HG03066 (cell line): ENCODE results near the gene PRR5.

ENCODE experiments used
- ATAC-seq: cut with Tn5 transposase; IDR thresholded peaks from one replicate; pipeline ENCODE4 v1.9.1; 2021; ENCODE audit warnings: low read depth; ENCODE audit not compliant: unreplicated experiment

Gene PRR5

DNA sequence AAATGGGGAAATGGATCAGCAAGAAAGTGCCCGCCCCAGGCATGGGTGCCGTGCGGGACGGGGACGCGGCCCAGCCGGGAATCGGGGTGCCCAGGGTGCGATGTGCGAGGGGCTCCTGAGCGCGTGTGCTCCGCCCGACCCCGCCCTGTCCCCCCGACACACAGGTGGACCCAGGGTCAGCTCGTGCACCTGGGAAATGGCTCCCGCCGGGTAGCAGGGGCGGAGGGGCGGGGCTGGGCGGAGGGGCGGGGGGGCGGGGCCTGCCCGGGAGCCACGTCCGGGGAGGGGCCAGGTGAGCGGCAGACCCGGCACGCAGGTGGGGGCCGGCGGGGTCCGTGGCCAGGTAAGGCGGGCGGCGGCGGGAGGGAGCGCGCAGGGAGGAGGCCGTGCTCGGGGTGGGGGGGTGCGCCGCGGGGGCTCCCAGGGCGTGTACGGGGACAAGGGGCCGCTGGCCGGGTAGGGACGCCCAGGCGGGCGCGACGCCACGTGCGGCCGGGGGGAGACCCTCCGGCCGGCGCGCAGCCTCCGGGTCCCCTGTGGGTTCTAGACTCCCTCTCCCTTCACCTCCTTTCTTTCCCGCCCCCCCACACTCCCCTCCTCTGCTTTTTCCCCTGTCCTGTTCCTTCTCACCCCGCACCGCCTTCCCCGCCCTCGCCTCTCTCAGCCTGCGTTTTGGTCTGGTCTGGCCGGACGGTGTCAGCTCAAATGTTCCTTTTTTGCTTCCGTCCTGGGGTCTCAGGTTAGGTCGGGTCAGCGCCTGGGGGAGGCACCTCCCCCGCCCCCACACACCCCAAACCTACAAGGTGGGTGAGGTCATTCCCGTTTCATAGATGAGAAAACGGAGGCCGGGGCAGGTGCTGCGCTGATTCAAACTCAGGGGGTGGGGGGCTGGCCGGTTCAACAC lies 50.5 kb downstream of the PRR5 start, which contains the start of gene ARHGAP8:
ARHGAP8 (plus strand) TSS at position 291 of the 904 bp plus-strand sequence. CDS start 33,953 bp downstream, outside the sequence.
- no peak for ATAC-seq

DNA sequence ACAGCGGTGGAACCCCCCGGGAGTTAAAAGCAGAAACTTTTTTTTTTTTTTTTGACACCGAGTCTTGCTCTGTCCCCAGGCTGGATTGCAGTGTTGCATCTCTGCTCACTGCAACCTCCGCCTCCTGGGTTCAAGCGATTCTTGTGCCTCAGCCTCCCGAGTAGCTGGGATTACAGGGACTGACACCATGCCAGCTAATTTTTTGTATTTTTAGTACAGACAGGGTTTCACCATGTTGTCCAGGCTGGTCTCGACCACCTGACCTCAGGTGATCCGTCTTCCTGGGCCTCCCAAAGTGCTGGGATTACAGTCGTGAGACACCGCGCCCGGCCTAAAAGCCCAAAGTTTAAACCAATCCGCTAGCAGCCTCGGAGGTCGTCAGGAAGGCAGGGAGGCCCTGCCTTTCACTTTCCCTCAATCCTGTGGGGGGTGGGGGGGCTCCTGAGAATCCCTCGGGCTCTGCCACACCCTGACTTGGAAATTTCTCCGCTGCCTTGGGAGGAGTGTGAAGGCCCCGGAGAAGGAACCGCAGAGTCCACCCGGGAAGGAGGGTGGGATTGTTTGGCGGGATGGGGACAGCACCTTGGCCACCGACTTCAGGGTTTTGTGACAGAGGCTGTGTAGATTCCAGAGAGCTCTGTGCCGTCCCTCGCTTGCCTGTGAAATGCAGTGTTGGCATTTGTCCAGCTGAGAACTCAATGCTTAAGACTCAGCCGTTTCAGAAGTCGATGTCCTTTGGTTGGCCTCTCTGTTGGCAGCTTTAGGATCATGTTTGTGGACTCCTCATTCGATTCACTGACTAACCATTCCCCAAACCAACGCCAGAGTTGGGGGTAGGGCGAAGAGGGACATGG lies 51.4 kb downstream of the PRR5 start:
- ATAC-seq, result no peak

DNA sequence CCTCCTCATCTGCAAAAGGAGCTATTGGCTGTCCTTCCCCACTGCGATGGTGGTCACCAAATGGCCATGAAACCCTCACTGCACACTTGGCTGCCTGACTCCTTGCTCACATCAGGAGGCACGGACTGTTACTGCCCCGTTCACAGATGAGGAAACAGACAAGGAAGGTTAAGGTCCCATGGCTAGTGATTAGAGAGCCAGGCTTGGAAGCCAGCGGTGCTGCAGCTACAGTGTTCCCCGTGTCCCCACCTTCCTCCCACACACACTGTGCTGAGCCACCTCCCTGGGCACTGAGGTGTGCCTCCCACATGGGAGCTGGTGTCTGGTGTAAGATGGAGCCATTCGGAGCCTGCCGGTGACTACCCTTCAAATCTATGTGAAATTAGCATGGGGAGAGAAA lies 53.0 kb downstream of the PRR5 start:
- ATAC-seq, result no peak

DNA sequence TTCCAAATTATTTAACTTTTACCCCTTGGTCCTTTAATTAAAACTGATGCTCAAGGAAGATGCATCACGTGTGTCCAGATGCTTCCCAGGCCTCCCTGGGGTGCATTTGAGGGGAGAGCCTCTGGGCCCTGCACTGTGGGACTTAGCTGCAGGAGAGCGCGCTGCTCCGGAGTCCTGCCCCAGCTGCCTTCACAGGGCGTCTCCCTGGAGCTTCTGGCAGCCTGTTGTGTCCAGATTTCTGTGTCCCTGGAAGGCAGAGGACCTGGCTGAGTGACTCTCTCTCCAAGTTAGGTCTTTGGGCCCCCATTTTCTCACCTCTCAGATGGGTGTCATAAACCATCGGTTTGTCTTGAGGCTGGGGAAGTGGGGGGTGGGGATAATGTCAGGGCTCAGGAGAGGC lies 53.4 kb downstream of the PRR5 start:
- no peak for ATAC-seq

DNA sequence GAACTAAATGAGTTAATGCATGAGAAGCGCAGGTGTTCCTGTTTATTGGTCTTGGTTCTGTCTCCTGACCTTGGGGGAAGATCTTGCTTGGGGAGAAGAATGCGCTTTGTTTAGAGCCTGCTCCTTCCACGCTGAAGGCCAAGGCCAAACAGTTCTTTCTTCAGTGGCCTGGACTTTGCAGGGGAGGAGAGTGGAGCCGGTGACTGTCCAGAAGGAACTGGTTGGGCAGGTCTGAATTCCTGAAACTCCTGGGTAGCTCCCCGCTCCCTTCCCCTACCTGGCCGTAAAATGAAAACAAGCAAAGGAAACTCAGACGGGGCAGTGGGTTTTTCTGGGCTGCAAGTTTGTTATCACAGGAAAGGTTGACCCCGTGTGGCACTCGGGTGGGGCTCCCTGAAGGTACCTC lies 54.0 kb downstream of the PRR5 start:
- no peak for ATAC-seq

DNA sequence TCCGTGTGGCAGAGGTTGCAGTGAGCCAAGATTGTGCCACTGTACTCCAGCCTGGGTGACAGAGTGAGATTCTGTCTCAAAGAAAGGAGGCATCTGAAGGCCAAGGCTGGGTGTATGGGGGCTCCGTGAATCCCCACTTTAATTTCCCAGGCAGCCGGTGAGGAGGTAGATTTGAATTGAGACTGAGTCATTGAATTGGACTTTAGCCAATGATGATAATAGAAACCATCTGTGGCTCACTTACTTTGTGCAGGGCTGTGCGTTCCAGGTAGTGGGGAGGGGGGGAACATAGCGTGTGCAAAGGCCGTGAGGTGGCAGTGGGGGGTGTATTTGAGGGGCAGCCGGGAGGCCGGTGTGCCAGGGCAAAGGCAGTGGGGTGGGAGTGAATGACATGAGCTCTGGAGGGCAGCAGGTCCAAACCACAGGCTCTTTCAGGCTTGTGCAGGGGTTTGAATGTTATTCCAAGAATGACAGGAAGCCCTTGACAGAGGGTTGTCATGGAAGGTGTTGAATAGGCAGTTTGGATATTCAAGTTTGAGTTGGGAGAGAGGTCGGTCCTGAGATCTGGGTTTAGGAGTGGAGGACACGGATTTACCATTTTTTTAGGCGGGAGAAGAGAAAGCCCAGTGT lies 56.5 kb downstream of the PRR5 start:
- ATAC-seq, result no peak

DNA sequence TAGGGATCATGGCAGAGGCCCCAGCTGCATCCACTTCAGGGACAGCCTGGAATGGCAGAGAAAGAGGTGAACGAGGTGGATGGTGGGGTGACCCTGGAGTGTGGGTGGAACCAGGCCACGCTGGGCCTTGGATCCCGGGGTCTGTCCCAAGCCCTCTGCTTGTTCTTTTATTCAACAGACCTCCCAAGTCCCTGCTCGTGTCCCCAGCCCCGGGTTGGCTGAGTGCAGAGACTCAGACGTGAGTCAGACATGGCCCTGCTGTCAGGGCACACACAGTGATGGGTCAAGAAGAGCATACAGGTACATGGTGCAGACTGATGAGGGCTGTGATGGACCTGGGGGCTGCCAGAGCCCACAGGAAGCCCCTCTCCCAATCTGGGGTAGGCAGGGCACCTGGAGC lies 57.0 kb downstream of the PRR5 start:
- no peak for ATAC-seq

DNA sequence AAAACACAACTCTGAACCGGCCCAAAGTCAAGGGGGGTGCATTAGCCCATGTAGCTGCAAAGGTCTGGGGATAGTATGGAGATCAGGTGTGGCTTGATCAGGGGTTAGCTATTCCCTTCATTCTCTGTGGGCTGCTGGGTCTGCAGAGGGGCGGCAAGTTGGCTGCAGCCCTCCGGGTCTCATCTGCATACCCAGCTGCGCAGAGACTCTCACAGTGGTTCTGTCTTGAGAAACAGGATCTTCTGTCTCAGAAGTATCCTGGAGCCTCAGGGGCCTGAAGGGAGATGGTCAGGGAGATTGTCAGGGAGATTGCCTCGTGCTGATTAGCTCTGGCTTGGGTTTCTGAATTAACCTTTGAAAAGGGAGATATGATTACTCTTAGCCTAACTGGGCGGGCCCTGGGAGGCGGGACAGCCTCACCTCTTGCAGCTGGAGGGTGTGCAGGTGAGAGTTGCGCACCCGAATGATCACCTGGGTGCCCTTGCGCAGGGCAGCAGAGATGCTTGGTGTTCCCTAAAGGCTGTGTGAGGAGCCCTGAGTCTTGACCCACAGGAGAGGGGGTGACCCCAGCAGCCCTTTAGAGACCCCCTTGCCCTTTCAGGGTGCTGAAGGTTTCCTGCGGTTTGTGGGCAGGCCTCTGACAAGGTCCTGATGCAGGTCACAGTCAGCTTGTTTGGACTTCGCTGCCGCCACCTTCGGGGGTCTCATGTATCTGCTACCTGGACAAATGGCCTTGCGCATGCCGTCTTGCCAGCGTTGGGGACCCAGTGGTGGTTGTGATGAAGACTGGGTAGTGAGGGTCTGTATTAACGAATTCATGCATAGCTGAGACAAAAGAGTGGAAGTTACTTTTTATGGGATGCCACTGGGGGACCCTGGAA lies 57.7 kb downstream of the PRR5 start:
- no peak for ATAC-seq

DNA sequence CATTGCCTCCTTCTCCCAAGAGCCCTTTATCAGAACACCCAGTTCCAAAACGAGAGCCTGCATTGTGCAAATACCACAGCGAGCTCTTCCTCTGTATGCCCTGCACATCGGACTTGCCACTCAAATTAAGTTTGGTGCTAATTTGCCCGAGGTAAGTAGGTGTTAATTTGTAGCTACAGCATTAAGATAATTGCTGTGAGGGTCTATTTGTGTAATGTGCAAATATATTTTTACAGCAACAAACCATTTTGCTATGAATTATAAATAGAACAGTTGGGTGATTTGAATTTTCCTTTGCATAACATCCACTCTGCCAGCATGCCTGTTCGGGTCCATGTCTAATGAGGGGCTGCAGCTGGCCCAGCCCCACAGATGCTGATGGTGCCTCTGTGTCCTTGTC lies 58.5 kb downstream of the PRR5 start:
- ATAC-seq, result no peak

DNA sequence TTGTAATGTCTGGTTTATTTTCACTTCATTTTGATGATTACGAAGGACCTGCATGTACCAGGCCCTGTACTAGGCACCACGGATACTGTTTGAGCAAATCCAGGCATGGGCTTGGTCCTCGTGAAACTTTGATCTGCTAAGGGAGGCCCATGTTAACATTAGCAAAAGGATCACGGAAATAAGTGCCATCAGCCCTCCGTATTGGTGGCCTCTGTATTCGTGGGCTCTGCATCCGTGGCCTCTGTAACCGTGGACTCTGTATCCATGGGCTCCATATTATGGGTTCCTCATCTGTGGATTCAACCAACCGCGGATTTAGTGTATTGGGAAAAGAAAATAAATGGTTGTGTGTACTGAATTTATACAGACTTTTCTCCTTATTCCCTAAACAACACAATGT lies 59.0 kb downstream of the PRR5 start:
- ATAC-seq, result no peak

DNA sequence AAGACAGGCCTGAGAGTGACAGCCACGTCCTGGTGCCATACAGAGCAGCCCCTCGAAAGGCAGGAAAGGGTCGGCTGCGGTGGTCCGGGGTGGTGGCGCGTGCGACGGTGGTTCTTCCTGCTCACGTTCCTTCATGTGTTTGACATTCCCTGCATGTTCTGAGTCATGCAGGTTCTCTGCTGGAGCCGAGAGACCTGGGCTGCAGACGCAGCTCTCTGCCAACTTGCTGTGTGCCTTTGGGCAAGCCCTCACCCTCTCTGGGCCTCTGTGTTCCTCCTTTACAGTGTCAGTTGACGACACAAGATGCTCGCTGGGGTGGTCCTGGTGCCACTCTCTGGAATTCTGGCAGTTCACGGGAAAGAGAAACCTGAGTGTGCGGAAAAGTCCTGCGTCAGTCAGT lies 62.4 kb downstream of the PRR5 start:
- ATAC-seq, result no peak

DNA sequence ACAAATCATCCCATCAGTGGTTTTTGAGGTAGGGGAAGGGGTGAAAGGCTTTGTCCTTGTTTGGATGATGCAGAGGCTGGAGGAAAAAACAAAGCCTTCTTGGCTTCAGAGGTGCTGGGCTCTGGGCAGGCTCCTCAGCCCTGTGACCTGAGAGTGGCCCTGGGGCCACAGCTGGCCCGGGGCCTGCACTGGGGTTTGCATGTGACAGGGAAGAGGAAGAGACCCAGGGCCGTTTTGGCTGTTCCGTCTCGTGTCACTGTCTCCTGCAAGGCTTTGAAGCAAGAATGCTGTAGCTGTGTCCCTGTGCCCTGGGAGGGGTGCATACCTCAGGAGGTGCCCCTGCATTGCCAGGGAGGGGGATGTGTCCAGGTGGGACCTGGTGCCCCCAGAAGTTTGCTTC lies 63.0 kb downstream of the PRR5 start:
- no peak for ATAC-seq

DNA sequence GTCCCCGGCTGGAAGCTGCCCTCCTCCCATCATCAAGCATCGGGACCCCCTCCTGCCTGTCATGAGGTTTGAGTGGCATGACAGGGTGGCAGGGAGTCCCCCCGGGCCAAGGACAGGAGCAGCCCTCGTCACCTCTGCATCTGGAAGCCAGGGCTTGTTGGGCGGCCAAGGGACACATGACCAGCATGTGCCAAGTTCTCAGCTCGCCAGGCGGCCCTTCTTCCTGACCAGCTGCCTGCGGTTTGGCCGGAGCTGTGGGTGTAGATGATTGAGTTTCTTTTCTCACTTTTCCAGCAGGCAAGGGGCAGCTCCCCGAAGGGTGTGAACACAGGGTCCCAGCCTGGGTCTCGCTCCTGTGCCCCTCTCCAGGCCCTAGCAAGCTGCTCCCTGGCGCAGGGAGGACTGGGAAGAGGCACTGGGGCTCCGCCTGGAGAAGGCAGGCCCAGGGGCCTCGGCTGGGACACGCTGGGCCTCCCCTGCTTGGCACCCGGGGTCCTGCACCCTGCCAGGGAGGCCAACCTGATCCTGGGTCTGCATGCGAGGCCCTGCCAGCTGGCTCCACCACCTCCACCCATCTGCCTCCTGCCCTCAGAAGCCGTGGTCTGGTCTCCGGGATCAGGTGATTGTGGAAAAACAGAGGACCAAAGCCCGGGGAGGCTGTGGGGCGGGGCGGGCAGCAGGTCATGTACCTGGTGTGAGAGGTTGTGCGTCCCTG lies 63.7 kb downstream of the PRR5 start:
- ATAC-seq, result no peak

DNA sequence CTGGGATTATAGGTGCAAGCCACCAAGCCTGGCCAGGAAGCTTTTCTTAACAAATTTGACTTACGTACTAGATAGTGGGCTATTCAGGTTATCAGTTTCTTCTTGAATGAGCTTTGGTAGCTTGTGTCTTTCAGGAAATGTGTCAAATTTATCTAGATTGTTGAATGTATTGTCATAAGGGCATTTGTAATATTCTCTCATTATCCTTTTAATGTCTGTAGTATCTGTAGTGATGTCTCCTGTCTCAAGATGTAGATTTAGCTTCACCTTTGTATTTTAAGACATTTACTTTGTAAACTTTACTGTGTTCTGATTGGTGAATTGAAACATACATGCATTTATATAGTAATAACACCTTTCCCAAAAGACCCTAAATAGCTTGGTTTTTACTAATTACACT lies 71.1 kb downstream of the PRR5 start:
- ATAC-seq, result no peak

DNA sequence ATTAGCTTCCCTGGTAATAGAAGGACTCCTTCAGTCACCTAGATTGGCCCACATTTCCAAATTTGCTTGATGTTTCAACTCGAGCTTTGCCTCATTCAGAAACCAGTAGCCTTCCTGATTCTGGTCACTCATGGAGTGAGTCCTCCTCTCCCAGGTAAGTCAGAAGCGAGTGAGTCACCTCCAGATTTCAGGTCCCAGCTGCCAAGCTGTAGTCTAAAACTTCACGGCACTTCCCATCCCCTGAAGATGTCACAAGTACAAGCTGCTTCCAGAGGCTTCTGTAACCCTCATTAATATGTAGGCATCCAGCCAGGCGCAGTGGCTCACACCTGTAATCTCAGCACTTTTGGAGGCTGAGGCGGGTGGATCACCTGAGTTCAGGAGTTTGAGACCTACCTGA lies 73.9 kb downstream of the PRR5 start:
- ATAC-seq, result no peak

DNA sequence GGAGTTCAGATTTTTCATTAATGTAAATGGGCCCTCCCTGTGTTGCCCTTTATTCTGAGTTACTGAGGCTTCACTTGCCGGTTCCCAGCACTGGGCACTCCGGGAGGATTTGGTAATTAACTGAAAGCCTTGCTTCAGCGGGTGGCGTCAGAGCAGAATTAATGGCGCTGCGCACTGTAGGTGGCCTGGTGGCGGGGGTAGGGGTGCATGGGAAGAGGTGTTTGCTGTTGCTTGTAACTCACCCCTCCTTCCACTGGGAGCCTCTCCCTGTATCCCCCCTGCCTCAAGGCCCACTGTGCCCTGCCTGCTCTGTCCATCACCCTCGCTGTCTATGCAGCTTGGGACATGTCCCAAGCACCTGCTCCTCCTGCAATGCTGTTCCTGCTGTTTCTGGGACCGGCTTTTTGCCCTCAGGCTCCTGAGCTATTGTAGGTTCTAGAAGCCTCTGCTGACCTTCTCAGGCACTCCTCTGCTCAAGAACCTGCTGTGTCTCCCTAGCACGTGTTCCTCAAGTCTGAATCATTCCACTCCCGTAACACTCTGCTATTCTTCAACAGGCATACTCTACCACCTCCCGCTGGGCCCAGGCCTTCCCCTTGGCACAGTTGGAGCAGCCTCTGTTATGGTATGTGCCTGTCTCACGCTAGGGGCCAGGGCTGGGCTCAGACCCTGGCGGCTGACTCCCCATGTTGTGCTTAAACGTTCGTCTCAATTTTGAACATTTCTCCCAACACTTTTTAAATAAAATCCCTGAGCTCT lies 74.8 kb downstream of the PRR5 start:
- ATAC-seq, result no peak

DNA sequence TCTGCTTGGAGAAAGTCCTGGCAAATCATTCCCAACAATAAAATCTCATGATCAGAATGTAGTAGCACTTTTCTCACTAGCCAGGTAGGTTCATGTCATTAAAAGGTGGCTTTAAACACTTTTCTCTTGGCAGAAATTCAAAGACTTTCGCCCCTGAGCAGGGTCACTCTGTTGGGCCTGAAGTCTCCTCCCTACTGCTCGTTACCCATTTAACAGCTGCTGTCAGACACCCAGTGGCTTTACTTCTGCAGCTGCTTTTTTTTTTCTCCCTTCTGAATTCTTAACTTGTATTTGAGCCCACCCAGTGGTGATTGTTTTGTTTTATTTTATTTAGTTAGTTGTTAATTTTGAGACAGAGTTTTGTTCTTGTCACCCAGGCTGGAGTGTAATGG lies 75.4 kb downstream of the PRR5 start:
- no peak for ATAC-seq

DNA sequence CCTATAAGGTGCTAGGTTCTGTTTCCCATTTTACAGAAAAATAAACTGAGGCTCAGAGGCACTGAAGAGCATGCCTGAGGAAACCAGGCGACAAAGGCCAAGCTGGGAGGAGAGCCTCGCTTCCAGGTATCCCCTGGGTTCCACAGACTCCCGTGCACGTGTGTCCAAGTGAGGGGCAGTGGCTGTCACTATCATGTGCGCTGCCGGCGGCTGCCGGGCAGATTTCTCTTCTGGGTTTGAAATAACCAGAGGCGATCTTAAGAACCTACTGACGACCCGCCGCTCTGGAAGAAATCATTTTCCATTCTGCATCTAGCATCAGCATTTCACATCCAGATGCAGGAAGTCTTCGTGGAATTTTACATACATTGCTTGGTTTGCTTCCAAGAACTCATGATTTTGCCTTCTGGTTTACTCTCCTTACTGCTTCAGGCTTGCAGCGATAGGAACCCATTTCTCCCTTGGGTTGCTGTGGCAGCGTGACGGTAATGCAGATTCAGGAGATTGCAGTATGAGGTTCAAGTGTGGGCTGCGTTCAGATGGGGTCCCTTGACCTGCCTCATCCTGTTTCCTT lies 79.0 kb downstream of the PRR5 start:
- no peak for ATAC-seq
